Muscle of leg (tissue), 11 donors: ENCODE measurements around the gene LARP4B. TPM values are rescaled to one million over a fixed set of nuclear protein-coding genes. Genes with fewer than 3 reads are reported as not detected.
A peak's percentile ranks its signal among the peaks of the same experiment; 100 is the strongest.
"Not testable (repeated sequence)": the region's sequence is repeated elsewhere in the genome, so short reads cannot be mapped to it uniquely, and the experiment has no call there.

Source experiments
- DNase-seq: peaks from one replicate; pipeline ENCODE4 v3.0.0; 2013
- H3K27ac ChIP-seq: one replicate; pipeline ENCODE4 v1.5.1; 2013; ENCODE audit warnings: mild to moderate bottlenecking, low read length, control low read depth
- H3K27me3 ChIP-seq: one replicate; pipeline ENCODE4 v1.6.1; 2013; ENCODE audit warnings: low read length; ENCODE audit not compliant: control insufficient read depth, insufficient read depth
- H3K36me3 ChIP-seq: one replicate; pipeline ENCODE4 v1.6.1; 2013; ENCODE audit warnings: low read length; ENCODE audit not compliant: control insufficient read depth, insufficient read depth
- H3K4me1 ChIP-seq: one replicate; pipeline ENCODE4 v1.6.1; 2013; ENCODE audit warnings: low read length; ENCODE audit not compliant: control insufficient read depth, insufficient read depth
- H3K4me3 ChIP-seq: one replicate; pipeline ENCODE4 v1.5.1; 2013; ENCODE audit warnings: low read length, control low read depth
- H3K9me3 ChIP-seq: replicated peaks from 2 replicates; pipeline ENCODE4 v1.6.1; 2013; ENCODE audit warnings: low read depth, low read length; ENCODE audit not compliant: control insufficient read depth
- WGBS: methylation state at CpG from one replicate; pipeline ENCODE4 v1.1.5; 2013; ENCODE audit warnings: missing lambda C conversion rate; ENCODE audit not compliant: insufficient coverage; 5-methylcytosine and 5-hydroxymethylcytosine counted together
- polyA plus RNA-seq, 8 donors: library from polyadenylated mRNA; unstranded; fragments of 120-200 nt; gene quantifications; one replicate each; pipeline versions ENCODE4 v1.2.1 to v1.2.3, GENCODE V29; 2013; ENCODE audit warnings: inconsistent platforms in 1 of 8, low replicate concordance in 1 of 8; ENCODE audit not compliant: insufficient read length in 8 of 8, insufficient read depth in 1 of 8
- total RNA-seq: library from RNA; stranded (reverse); fragments of 120-200 nt; gene quantifications from one replicate; pipeline ENCODE4 v1.2.4, GENCODE V29; 2013

The LARP4B gene
- total and polyA plus RNA-seq, 9 donors: 35.8 to 84.5 (median 54.8) TPM

- Histone ChIP-seq H3K4me3 (no peak overlapping the region), H3K9me3 (no peaks in the 10 kb centered on the region), H3K27ac (no peak overlapping the region), H3K4me1 (no peaks in the 10 kb centered on the region), H3K27me3 (no peaks in the 10 kb centered on the region), H3K36me3 (no peaks in the 10 kb centered on the region)
- no peak for DNase-seq
- WGBS: 74% methylated on average over 5 of the region's 6 CpGs
Observed at GRCh38 chr10:945778-946177, 14.3 kb upstream of the LARP4B start.

GRCh38 chr10:944034-944831 lies 12.7 kb upstream of the LARP4B start:
- H3K27ac ChIP-seq: no peak overlapping the region
- WGBS: 55% methylated on average over 7 of the region's 14 CpGs
- H3K4me3 ChIP-seq: no peak overlapping the region
- H3K36me3 ChIP-seq: no peaks in the 10 kb centered on the region
- no peaks in the 10 kb centered on the region for H3K9me3 ChIP-seq
- no peaks in the 10 kb centered on the region for H3K27me3 ChIP-seq
- H3K4me1 ChIP-seq: peaks cover under 1% of the 10 kb centered on the region
- peak; percentile 61 for DNase-seq

- H3K27ac ChIP-seq: no peak overlapping the region
- H3K4me1 ChIP-seq: peaks cover 4% of the 10 kb centered on the region
- no peaks in the 10 kb centered on the region for H3K36me3 ChIP-seq
- no peaks in the 10 kb centered on the region for H3K27me3 ChIP-seq
- 82% methylated on average over 14 of the region's 17 CpGs for WGBS
- no peaks in the 10 kb centered on the region for H3K9me3 ChIP-seq
- no peak overlapping the region for H3K4me3 ChIP-seq
- no peak for DNase-seq
Observed at GRCh38 chr10:943334-944033, 12.0 kb upstream of the LARP4B start.

- H3K4me3 ChIP-seq: no peak overlapping the region
- H3K27me3 ChIP-seq: no peaks in the 10 kb centered on the region
- H3K9me3 ChIP-seq: no peaks in the 10 kb centered on the region
- 38% methylated on average over 4 of the region's 10 CpGs for WGBS
- DNase-seq: peak; percentile 22
- H3K27ac ChIP-seq: no peak overlapping the region
- no peaks in the 10 kb centered on the region for H3K36me3 ChIP-seq
- peaks cover 4% of the 10 kb centered on the region for H3K4me1 ChIP-seq
Observed at GRCh38 chr10:938941-939678, 7.6 kb upstream of the LARP4B start.

- WGBS: 77% methylated on average over 12 of the region's 15 CpGs
- H3K27me3 ChIP-seq: no peaks in the 10 kb centered on the region
- DNase-seq: no peak
- no peak overlapping the region for H3K27ac ChIP-seq
- H3K4me3 ChIP-seq: no peak overlapping the region
- no peaks in the 10 kb centered on the region for H3K36me3 ChIP-seq
- H3K4me1 ChIP-seq: peaks cover 4% of the 10 kb centered on the region
- H3K9me3 ChIP-seq: no peaks in the 10 kb centered on the region
Observed at GRCh38 chr10:934746-935406, 3.4 kb upstream of the LARP4B start.

GRCh38 chr10:934165-934564 lies 2.7 kb upstream of the LARP4B start:
- WGBS: 83% methylated on average over 2 of the region's 6 CpGs
- not testable (repeated sequence) for H3K27me3 ChIP-seq

GRCh38 chr10:932589-932988 lies 1.1 kb upstream of the LARP4B start:
- no peak for DNase-seq
- peaks cover 3% of the 10 kb centered on the region for H3K4me1 ChIP-seq
- no peak overlapping the region for H3K27ac ChIP-seq
- 80% methylated on average over 9 of the region's 28 CpGs for WGBS
- H3K36me3 ChIP-seq: no peaks in the 10 kb centered on the region
- no peak overlapping the region for H3K4me3 ChIP-seq
- no peaks in the 10 kb centered on the region for H3K9me3 ChIP-seq
- no peaks in the 10 kb centered on the region for H3K27me3 ChIP-seq

More at GRCh38 chr10:934165-934564, 2.7 kb upstream of the LARP4B start:
- H3K36me3 ChIP-seq, H3K4me3 ChIP-seq, H3K4me1 ChIP-seq, H3K9me3 ChIP-seq, H3K27ac ChIP-seq, DNase-seq: not testable (repeated sequence)

- DNase-seq: peak; percentile 39
- Histone ChIP-seq H3K4me1 (peaks cover 3% of the 10 kb centered on the region), H3K4me3 (peak overlapping the region; percentile 76), H3K36me3 (peaks cover 2% of the 10 kb centered on the region), H3K9me3 (no peaks in the 10 kb centered on the region), H3K27me3 (no peaks in the 10 kb centered on the region), H3K27ac (peak overlapping the region; percentile 91)
- under 1% methylated on average over 61 of the region's 63 CpGs for WGBS
Observed at GRCh38 chr10:930625-931325, 730 bp downstream of the LARP4B start.

- peak; percentile 32 for DNase-seq
Observed at GRCh38 chr10:929960-930624, 1.4 kb downstream of the LARP4B start.

More at GRCh38 chr10:929960-930624, 1.4 kb downstream of the LARP4B start:
- no peaks in the 10 kb centered on the region for H3K9me3 ChIP-seq
- H3K4me3 ChIP-seq: peak overlapping the region; percentile 76
- no peaks in the 10 kb centered on the region for H3K27me3 ChIP-seq
- H3K36me3 ChIP-seq: peaks cover 3% of the 10 kb centered on the region
- WGBS: 0% methylated on average over 10 of the region's 14 CpGs
- H3K27ac ChIP-seq: peak overlapping the region; percentile 78
- peaks cover 3% of the 10 kb centered on the region for H3K4me1 ChIP-seq
